HepG2 (cell line): ENCODE data around the gene NUBPL. TPM values are rescaled to one million over a fixed set of nuclear protein-coding genes. Genes with fewer than 3 reads are reported as not detected.

Source experiments
- ATF2 ChIP-seq: sonication (generic); formaldehyde crosslinking; IDR thresholded peaks from 2 replicates; pipeline ENCODE4 v1.4.0; 2020; ENCODE audit warnings: missing genetic modification reagents
- BRD4 ChIP-seq: sonication (generic); formaldehyde crosslinking; IDR thresholded peaks from 2 replicates; pipeline ENCODE4 v1.4.0; 2020; ENCODE audit warnings: missing genetic modification reagents
- CREBL2 ChIP-seq: sonication (generic); formaldehyde crosslinking; IDR thresholded peaks from 2 replicates; pipeline ENCODE4 v1.8.1; 2023; ENCODE audit warnings: missing genetic modification reagents, mild to moderate bottlenecking, borderline replicate concordance
- CREM ChIP-seq, 2 experiments: sonication (generic) in 1 of 2; formaldehyde crosslinking in 1 of 2; IDR thresholded peaks; 2 replicates each; pipeline versions ENCODE4 v1.4.0 to v1.6.1; 2016 to 2020; ENCODE audit warnings: antibody characterized with exemption in 1 of 2, mild to moderate bottlenecking in 1 of 2, missing genetic modification reagents in 1 of 2
- HOXA3 ChIP-seq: sonication (generic); formaldehyde crosslinking; IDR thresholded peaks from 2 replicates; pipeline ENCODE4 v1.5.0; 2020; ENCODE audit warnings: missing genetic modification reagents
- MEIS1 ChIP-seq: sonication (generic); formaldehyde crosslinking; IDR thresholded peaks from 2 replicates; pipeline ENCODE4 v1.9.0; 2021; ENCODE audit warnings: mild to moderate bottlenecking, missing genetic modification reagents, moderate library complexity, borderline replicate concordance
- MTERF4 ChIP-seq: sonication (generic); formaldehyde crosslinking; IDR thresholded peaks from 2 replicates; pipeline ENCODE4 v1.8.0; 2023; ENCODE audit warnings: mild to moderate bottlenecking, missing genetic modification reagents
- NBN ChIP-seq: fragments of 450-650 bp; conservative IDR thresholded peaks from 2 replicates; pipeline ENCODE4 v1.6.1; 2017
- RBFOX2 ChIP-seq: fragments of 200-400 bp; formaldehyde crosslinking; IDR thresholded peaks from 2 replicates; pipeline ENCODE4 v1.6.1; 2017; ENCODE audit warnings: low read depth, mild to moderate bottlenecking, low read length
- SP1 ChIP-seq, 2 experiments: fragments of 450-650 bp in 1 of 2; sonication (generic) in 1 of 2; formaldehyde crosslinking in 1 of 2; IDR thresholded peaks; 2 replicates each; pipeline versions ENCODE4 v1.4.0 to v1.6.1; 2016 to 2020; ENCODE audit warnings: missing genetic modification reagents in 1 of 2
- SRSF9 ChIP-seq: fragments of 200-400 bp; formaldehyde crosslinking; IDR thresholded peaks from 2 replicates; pipeline ENCODE4 v1.6.1; 2018; ENCODE audit warnings: borderline replicate concordance, mild to moderate bottlenecking, low read depth, low read length; ENCODE audit not compliant: insufficient read depth, poor library complexity, severe bottlenecking
- TERF1 ChIP-seq: sonication (generic); formaldehyde crosslinking; IDR thresholded peaks from 2 replicates; pipeline ENCODE4 v1.8.0; 2022; ENCODE audit warnings: mild to moderate bottlenecking, missing genetic modification reagents, moderate library complexity
- TFDP2 ChIP-seq: sonication (generic); formaldehyde crosslinking; IDR thresholded peaks from 2 replicates; pipeline ENCODE4 v1.4.0; 2020; ENCODE audit warnings: missing genetic modification reagents
- ZBTB42 ChIP-seq: sonication (generic); formaldehyde crosslinking; IDR thresholded peaks from 2 replicates; pipeline ENCODE4 v1.5.0; 2020; ENCODE audit warnings: mild to moderate bottlenecking, missing genetic modification reagents
- ZKSCAN8 ChIP-seq: IDR thresholded peaks from 2 replicates; pipeline ENCODE4 v1.6.1; 2016; ENCODE audit warnings: borderline replicate concordance, missing genetic modification reagents, missing compliant biosample characterization
- ZNF124 ChIP-seq: sonication (generic); formaldehyde crosslinking; IDR thresholded peaks from 2 replicates; pipeline ENCODE4 v1.4.0; 2020; ENCODE audit warnings: missing genetic modification reagents
- ZNF225 ChIP-seq: sonication (generic); formaldehyde crosslinking; IDR thresholded peaks from 2 replicates; pipeline ENCODE4 v1.4.0; 2020; ENCODE audit warnings: mild to moderate bottlenecking, missing genetic modification reagents
- ZNF260 ChIP-seq: sonication (generic); formaldehyde crosslinking; IDR thresholded peaks from 2 replicates; pipeline ENCODE4 v1.4.0; 2020; ENCODE audit warnings: missing genetic modification reagents, low read depth, mild to moderate bottlenecking, borderline replicate concordance
- ZNF556 ChIP-seq: sonication (generic); formaldehyde crosslinking; IDR thresholded peaks from 2 replicates; pipeline ENCODE4 v1.4.0; 2020; ENCODE audit warnings: mild to moderate bottlenecking, missing genetic modification reagents, borderline replicate concordance
- ZNF678 ChIP-seq: sonication (generic); formaldehyde crosslinking; IDR thresholded peaks from 2 replicates; pipeline ENCODE4 v1.4.0; 2020; ENCODE audit warnings: mild to moderate bottlenecking, missing genetic modification reagents
- ZNF709 ChIP-seq: sonication (generic); formaldehyde crosslinking; IDR thresholded peaks from 2 replicates; pipeline ENCODE4 v1.5.0; 2020; ENCODE audit warnings: mild to moderate bottlenecking, missing genetic modification reagents
- ZNF850 ChIP-seq: sonication (generic); formaldehyde crosslinking; conservative IDR thresholded peaks from 2 replicates; pipeline ENCODE4 v1.9.0; 2021; ENCODE audit warnings: mild to moderate bottlenecking, missing genetic modification reagents
- polyA plus RNA-seq, 8 experiments: library from polyadenylated mRNA; depleted of rRNA in 3 of 8; stranded (reverse) in 7 of 8; unstranded in 1 of 8; fragments of >200 nt; fragmentation: Illumina TruSeq in 4 of 8; extraction: Trizol in 4 of 8; gene quantifications; 2 replicates each; pipeline versions ENCODE4 v1.2.1 to v1.2.3, GENCODE V29; 2011 to 2016; ENCODE audit warnings: low read depth in 4 of 8, missing spikeins in 1 of 8, mixed read lengths in 1 of 8; ENCODE audit not compliant: insufficient read depth in 1 of 8
- total RNA-seq, 5 experiments: library from RNA; depleted of rRNA; stranded (reverse); fragments of >200 nt; fragmentation: Illumina TruSeq; extraction: Trizol; gene quantifications; 2 replicates each; pipeline ENCODE4 v1.2.3, GENCODE V29; 2016; ENCODE audit warnings: low read depth in 1 of 5
- TF ChIP-seq, protein P1 (sequence below): sonication (generic); formaldehyde crosslinking; IDR thresholded peaks from 2 replicates; pipeline ENCODE4 v1.4.0; 2020; ENCODE audit warnings: mild to moderate bottlenecking, missing genetic modification reagents

Gene NUBPL
- total and polyA plus RNA-seq, 2 of the 13 experiments (the other 11 are each of a cell fraction or from before 2014, with no cell fraction given): 21.3 to 44.1 TPM

DNA sequence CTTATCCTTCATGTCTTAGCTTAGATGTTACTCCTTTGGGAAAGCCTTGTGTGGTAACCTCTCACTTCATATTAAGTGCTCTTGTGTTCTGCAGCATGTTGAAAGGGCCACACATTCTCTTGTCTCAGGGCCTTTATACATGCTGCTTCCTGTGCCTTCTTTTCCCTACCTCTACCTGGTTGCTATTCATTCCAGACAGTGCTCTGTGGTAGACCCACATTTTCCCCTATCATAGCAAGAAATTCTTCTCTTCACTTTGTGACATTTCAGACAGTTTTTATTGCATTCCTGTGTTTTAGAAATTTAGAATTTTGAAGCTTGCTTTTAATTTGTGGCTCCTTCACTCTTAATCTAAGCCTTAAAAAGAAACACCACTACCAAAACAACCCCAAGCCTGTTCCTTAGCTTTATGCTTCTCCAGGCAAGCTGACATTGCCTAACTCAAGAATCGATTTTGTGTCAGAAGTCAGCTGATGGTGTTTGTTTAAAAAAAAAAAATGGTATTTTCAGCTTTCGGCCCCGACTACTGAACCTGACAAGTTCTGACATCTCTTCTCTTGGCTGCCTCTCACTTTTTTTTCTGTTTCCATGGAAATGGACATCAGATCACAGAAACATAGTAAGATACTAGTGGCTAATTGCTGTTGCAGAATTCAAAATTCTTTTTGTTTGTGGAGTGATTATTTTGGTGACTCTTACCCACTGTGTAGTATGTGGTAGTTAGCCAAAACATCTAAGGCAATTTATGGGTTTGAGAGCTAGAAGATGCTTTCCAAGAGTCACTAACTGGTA, 156.3 kb downstream of the NUBPL start (continued):
- TF ChIP-seq ZNF850 (CRISPR knock-in tag) (no peak), HOXA3 (no peak; the same call in 1 of the 2 replicates), SP1 (IDR thresholded peaks at IDR 0.05) (no peak), SP1 (CRISPR knock-in tag; IDR thresholded peaks at IDR 0.05) (no peak), ZNF124 (CRISPR knock-in tag) (peak; percentile 97), ZNF709 (CRISPR knock-in tag) (no peak), MEIS1 (CRISPR knock-in tag) (peak; percentile 100), TFDP2 (CRISPR knock-in tag) (peak; percentile 54), CREBL2 (CRISPR knock-in tag) (no peak), MTERF4 (CRISPR knock-in tag) (no peak), ZKSCAN8 (CRISPR knock-in tag) (peak; percentile 66; the same call in 1 of the 2 replicates), ZNF225 (CRISPR knock-in tag) (no peak), TERF1 (CRISPR knock-in tag) (no peak), NBN (no peak), CREM (IDR thresholded peaks at IDR 0.05) (peak; percentile 75), CREM (CRISPR knock-in tag; IDR thresholded peaks at IDR 0.05) (no peak), RBFOX2 (no peak), BRD4 (no peak), ZNF556 (peak; percentile 89; the same call in 1 of the 2 replicates), ZBTB42 (CRISPR knock-in tag) (no peak), SRSF9 (no peak), ATF2 (CRISPR knock-in tag) (peak; percentile 88), ZNF678 (CRISPR knock-in tag) (no peak), ZNF260 (CRISPR knock-in tag) (no peak)
- TF ChIP-seq, protein P1, sequence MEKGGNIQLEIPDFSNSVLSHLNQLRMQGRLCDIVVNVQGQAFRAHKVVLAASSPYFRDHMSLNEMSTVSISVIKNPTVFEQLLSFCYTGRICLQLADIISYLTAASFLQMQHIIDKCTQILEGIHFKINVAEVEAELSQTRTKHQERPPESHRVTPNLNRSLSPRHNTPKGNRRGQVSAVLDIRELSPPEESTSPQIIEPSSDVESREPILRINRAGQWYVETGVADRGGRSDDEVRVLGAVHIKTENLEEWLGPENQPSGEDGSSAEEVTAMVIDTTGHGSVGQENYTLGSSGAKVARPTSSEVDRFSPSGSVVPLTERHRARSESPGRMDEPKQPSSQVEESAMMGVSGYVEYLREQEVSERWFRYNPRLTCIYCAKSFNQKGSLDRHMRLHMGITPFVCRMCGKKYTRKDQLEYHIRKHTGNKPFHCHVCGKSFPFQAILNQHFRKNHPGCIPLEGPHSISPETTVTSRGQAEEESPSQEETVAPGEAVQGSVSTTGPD (CRISPR knock-in tag): no peak
